Naive thymus-derived CD8-positive, alpha-beta T cell (primary cell): Measurements from ENCODE around the gene MCM10. TPM values are rescaled to one million over a fixed set of nuclear protein-coding genes. Genes with fewer than 3 reads are reported as not detected.

Experiments
- ATAC-seq, 2 donors: fragments of 150-1000 bp; cut with Tn5 transposase in 1 of 2; sonication (Bioruptor Pico), chemical (Tn5 transposase) in 1 of 2; 1 replicate in 1 of 2; 2 replicates in 1 of 2; pipeline ENCODE4 v1.10.0; 2021; ENCODE audit warnings: mild to moderate bottlenecking in 2 of 2, moderate library complexity in 2 of 2
- POLR2A ChIA-PET: fragments of 350-600 bp; sonication (Branson Sonifier 250); formaldehyde crosslinking; loops from one replicate; lab custom pipeline; 2021; ENCODE audit warnings: antibody characterized with exemption; lab: Charles Lee
- DNase-seq, 10 donors: peaks; one replicate each; pipeline versions ENCODE4 v3.0.0 to v3.0.0-alpha.2; 2020 to 2022
- H3K27ac Mint-ChIP-seq, 10 donors: one replicate each; pipeline ENCODE4 v1.8.0; 2020 to 2022; ENCODE audit warnings: mild to moderate bottlenecking in 10 of 10, mixed read lengths in 10 of 10, moderate library complexity in 4 of 10, inconsistent platforms in 1 of 10
- H3K27me3 Mint-ChIP-seq, 5 donors: one replicate each; pipeline ENCODE4 v1.8.0; 2021 to 2022; ENCODE audit warnings: mixed read lengths in 5 of 5
- H3K36me3 Mint-ChIP-seq, 3 donors: one replicate each; pipeline ENCODE4 v1.8.0; 2020 to 2022; ENCODE audit warnings: mixed read lengths in 3 of 3, mild to moderate bottlenecking in 2 of 3, inconsistent platforms in 1 of 3
- H3K4me1 Mint-ChIP-seq, 4 donors: one replicate each; pipeline ENCODE4 v1.8.0; 2021 to 2022; ENCODE audit warnings: mixed read lengths in 4 of 4
- H3K4me3 Mint-ChIP-seq, 10 donors: one replicate each; pipeline ENCODE4 v1.8.0; 2020 to 2022; ENCODE audit warnings: mild to moderate bottlenecking in 10 of 10, mixed read lengths in 10 of 10, moderate library complexity in 6 of 10, inconsistent platforms in 1 of 10
- H3K9me3 Mint-ChIP-seq, 9 donors: one replicate each; pipeline ENCODE4 v1.8.0; 2020 to 2022; ENCODE audit warnings: mixed read lengths in 9 of 9, mild to moderate bottlenecking in 3 of 9, inconsistent platforms in 1 of 9, moderate library complexity in 1 of 9
- polyA plus RNA-seq, 3 donors: library from polyadenylated mRNA; unstranded; fragments of 300-500 nt; fragmentation: Illumina TruSeq; gene quantifications; one replicate each; pipeline ENCODE4 v1.2.3, GENCODE V29; 2021
- total RNA-seq, 8 experiments: library from RNA in 2 of 8; stranded (reverse) in 2 of 8; gene quantifications; one replicate each; pipeline ENCODE4 v1.2.3 and lab custom pipeline; 2021 to 2026

MCM10 gene
- total RNA-seq (under 1 TPM in 1 of 2 experiments, not detected in 1; 0.34 TPM), polyA plus RNA-seq (not detected), total RNA-seq (lab: John Stamatoyannopoulos, UW) (0 to 17.3 (median 0.66) reads per million in 6 experiments)

DNA sequence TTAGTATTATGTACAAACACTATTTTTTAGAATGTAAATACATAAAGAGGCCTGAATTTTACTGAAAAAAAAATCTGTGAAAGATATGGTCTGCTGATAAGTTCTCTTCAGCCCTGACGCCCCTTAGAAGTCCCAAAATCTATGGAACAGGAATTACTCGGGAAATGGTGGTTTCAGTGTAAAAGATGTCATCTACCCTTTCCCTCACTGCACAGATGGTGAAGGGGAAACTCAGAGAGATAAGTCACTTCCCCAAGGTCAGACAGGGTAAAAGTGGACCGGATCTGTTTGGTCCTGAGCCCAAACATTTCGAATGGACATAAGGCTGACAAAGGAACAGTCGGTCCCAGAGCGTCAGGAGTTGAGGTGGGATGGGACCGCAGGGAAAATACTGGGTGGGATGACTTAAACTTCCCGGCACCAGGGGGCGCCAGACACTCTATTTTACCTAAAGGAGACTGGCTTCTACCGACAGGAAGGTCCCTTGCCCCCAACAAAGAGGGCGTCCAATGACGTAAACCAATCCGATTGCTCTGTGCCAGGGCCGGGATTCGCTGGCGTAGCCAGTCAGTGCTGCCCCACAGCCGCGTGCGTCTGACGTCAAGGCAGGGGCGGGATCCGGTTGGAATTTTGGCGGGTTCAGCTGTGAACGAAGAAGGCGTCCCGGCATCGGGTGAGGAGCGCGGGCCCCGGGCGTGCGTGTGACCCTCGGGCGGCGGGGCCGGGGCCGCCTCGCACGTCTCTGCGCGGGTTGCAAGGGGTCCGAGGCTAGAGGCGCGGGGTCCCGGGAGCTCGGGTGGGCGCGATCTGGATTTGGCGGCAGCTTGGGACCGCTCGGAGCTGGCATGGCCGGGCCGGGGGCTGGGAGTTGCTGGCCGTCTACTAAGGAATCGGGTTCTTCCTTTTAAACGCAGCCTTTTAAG lies at the start of gene MCM10:
Gene MCM10, plus strand, starts transcription at position 625 of the 923 bp plus-strand sequence. CDS start 2,645 bp downstream, outside the sequence.
- ATAC-seq (peak; percentile 99 to 100), DNase-seq (peak; percentile 88 to 99 (median 96))
- H3K4me1 Mint-ChIP-seq: peaks cover 11 to 18% (median 14%) of the 10 kb centered on the region in 4 donors
- H3K9me3 Mint-ChIP-seq: no peaks in the 10 kb centered on the region
- POLR2A ChIA-PET: interaction anchor here (0.5 to 2.4 kb wide), 5 partner anchors 52 to 816 kb away, joined by 4 to 16 read pairs (median 4); partner anchors contain the start of gene PHYH
- H3K27ac Mint-ChIP-seq: peak within 1 kb of the TSS in 9 of 10 donors; percentile 36 to 94 (median 83)
- H3K36me3 Mint-ChIP-seq: no peaks in the 10 kb centered on the region
- peaks cover 0 to 12% (median 3%) of the 10 kb centered on the region in 5 donors for H3K27me3 Mint-ChIP-seq
- H3K4me3 Mint-ChIP-seq: peak within 1 kb of the TSS; percentile 80 to 93 (median 90)

DNA sequence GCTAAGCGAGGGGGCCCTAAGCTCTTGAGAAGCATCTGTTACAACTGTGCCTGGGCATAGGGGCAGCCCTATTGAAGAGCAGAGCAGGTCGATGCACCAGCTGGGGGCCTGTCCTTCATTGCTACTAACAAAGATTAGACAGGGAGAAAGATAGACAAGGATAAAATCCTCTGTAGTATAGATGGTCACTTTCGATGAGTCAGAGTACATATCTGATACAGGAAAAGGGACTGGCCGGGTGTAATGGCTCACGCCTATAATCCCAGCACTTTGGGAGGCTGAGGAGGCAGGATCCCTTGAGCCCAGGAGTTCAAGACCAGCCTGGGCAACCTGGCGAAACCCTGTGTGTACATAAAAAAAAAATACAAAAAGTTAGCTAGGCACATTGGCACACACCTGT lies 47.8 kb upstream of the MCM10 start:
- H3K27ac Mint-ChIP-seq: no peak overlapping the region
- no peak overlapping the region for H3K4me3 Mint-ChIP-seq
- DNase-seq: no peak
- ATAC-seq: no peak
- POLR2A ChIA-PET: no interaction called here
- H3K9me3 Mint-ChIP-seq: no peaks in the 10 kb centered on the region
- H3K27me3 Mint-ChIP-seq: no peaks in the 10 kb centered on the region
- peaks cover 6 to 73% (median 37%) of the 10 kb centered on the region in 3 donors for H3K36me3 Mint-ChIP-seq
- peaks cover 7 to 40% (median 38%) of the 10 kb centered on the region in 4 donors for H3K4me1 Mint-ChIP-seq

DNA sequence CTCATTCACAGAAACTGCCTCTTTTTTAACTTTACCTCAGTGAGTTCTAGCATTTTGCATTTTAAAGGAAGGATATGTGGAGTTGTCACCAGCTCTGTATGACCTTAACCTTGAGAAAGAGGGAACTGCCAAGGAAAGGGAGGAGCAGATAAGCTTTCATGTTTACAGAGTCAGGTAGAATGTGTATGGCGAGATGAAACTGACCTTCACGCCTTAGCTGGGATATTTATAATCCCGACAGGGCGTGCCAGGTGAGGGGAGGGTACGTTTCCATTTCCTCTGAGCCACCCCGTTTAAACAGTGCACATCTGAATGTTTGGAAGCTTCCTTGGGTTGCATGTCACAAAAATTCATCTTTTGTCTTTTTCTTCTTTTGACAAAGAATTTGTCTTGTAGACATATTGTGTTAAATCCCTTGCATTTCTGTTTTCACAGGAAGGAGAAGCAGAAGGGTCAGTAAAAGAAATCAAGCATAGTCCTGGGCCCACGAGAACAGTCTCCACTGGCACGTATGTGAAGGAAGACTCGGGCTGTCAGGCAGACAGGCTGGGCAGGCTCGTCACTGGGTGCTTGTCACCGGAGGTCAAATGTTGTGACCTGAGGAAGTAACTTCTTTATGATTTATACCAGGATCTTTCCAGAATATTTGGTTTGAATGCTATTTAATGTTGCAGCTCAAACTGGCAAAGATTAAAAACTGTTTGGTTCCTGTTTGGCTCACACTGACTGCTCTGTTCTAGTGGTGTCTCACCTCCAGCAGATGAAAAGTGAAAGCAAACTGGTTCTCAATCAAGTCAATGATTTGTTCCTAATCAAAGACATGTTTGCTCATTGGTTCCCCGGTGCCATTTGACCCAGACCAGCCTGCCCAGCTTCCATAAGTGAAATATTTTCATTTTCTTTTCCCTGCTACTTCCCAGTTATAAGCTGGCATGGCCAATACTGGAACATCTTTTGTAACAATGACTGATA lies 45.2 kb upstream of the MCM10 start:
- DNase-seq: peak in 1 of 10 donors; percentile 25
- Mint-ChIP-seq H3K27me3 (no peaks in the 10 kb centered on the region), H3K4me1 (peaks cover 7 to 28% (median 24%) of the 10 kb centered on the region in 4 donors), H3K36me3 (peaks cover 0 to 82% (median 49%) of the 10 kb centered on the region in 3 donors), H3K9me3 (no peaks in the 10 kb centered on the region), H3K4me3 (peak overlapping the region in 3 of 10 donors; percentile 20 to 81 (median 50)), H3K27ac (peak overlapping the region; percentile 20 to 89 (median 58))
- ATAC-seq: peak in 1 of 2 donors; percentile 28
- POLR2A ChIA-PET: interaction anchor here (1.4 kb wide), 1 partner anchor 12 kb away, joined by 3 read pairs; no protein-coding TSS in a partner anchor

DNA sequence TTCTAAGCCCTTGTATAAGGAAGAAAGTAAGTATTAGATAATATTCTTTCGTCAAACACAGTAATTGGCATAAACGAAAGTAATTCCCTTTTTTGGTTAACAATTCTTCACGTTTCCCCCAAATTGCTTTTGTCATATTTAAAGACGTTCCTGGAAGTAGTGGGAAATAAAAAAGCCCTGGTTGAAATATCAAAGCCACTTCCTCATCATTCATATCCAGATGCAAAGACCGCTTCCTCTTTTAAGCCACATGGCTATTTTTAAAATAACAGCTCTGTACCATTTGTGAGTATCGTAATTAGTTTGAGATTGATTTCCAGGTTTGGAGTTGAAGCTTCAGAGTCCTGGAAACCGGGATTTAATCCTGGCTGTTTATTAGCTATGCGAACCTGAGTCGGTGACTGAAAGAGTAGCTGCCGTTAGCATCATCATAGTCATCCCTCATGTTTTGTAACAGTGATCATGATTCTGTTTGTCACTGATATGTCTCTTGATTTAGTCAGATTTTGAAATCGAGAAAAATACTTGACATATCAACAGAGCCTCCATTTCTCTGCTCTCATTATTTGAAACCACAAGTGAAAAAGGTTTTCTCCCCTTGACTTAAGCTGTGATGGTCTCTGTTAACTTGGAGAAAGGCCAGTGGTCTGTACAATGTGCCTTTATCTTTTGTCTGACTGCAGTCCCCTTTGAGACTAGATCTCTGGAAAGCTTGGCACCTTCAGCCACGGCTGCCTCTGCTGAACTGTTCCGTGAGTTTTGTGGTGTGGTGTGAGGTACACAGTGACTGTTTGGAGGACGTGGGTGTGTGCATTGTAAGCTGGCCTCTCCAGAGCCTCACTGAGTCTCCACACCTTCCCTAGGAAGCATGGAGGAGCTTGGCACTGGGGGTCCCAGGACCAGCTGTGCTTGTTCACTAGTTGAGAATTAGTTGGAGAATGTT lies 43.2 kb upstream of the MCM10 start:
- ATAC-seq (no peak), DNase-seq (no peak)
- Mint-ChIP-seq H3K27ac (peak overlapping the region in 5 of 10 donors; percentile 4 to 38 (median 13)), H3K4me3 (peak overlapping the region in 5 of 10 donors; percentile 7 to 62 (median 12)), H3K36me3 (peaks cover 0 to 87% (median 60%) of the 10 kb centered on the region in 3 donors), H3K27me3 (no peaks in the 10 kb centered on the region), H3K9me3 (no peaks in the 10 kb centered on the region), H3K4me1 (peaks cover 7 to 28% (median 24%) of the 10 kb centered on the region in 4 donors)
- POLR2A ChIA-PET: no interaction called here

GRCh38 chr10:13118784-13119410 lies 42.5 kb upstream of the MCM10 start:
- peaks cover 0 to 87% (median 65%) of the 10 kb centered on the region in 3 donors for H3K36me3 Mint-ChIP-seq
- H3K27ac Mint-ChIP-seq: peak overlapping the region in 2 of 10 donors; percentile 8 to 13
- POLR2A ChIA-PET: no interaction called here
- peaks cover 7 to 28% (median 24%) of the 10 kb centered on the region in 4 donors for H3K4me1 Mint-ChIP-seq
- no peaks in the 10 kb centered on the region for H3K9me3 Mint-ChIP-seq
- H3K4me3 Mint-ChIP-seq: no peak overlapping the region
- no peaks in the 10 kb centered on the region for H3K27me3 Mint-ChIP-seq
- ATAC-seq: no peak
- no peak for DNase-seq

- no peak for ATAC-seq
- POLR2A ChIA-PET: no interaction called here
- peak overlapping the region in 2 of 10 donors; percentile 66 to 70 for H3K27ac Mint-ChIP-seq
- DNase-seq: no peak
- peaks cover 9 to 96% (median 71%) of the 10 kb centered on the region in 3 donors for H3K36me3 Mint-ChIP-seq
- no peak overlapping the region for H3K4me3 Mint-ChIP-seq
- H3K9me3 Mint-ChIP-seq: no peaks in the 10 kb centered on the region
- no peaks in the 10 kb centered on the region for H3K27me3 Mint-ChIP-seq
- peaks cover 7 to 24% (median 20%) of the 10 kb centered on the region in 4 donors for H3K4me1 Mint-ChIP-seq
These were observed 40.4 kb upstream of the MCM10 start for GRCh38 chr10:13120786-13121499.

GRCh38 chr10:13121500-13121854 lies 39.9 kb upstream of the MCM10 start:
- no peak for DNase-seq
- ATAC-seq: no peak
- Mint-ChIP-seq H3K4me1 (peaks cover 7 to 18% (median 15%) of the 10 kb centered on the region in 4 donors), H3K27me3 (no peaks in the 10 kb centered on the region), H3K27ac (peak overlapping the region in 1 of 10 donors; percentile 51), H3K9me3 (no peaks in the 10 kb centered on the region), H3K4me3 (no peak overlapping the region), H3K36me3 (peaks cover 9 to 96% (median 67%) of the 10 kb centered on the region in 3 donors)
- POLR2A ChIA-PET: no interaction called here

GRCh38 chr10:13136651-13137050 lies 24.7 kb upstream of the MCM10 start:
- Mint-ChIP-seq H3K27me3 (no peaks in the 10 kb centered on the region), H3K9me3 (no peaks in the 10 kb centered on the region), H3K4me1 (no peaks in the 10 kb centered on the region), H3K36me3 (peaks cover 23 to 84% (median 65%) of the 10 kb centered on the region in 3 donors), H3K27ac (no peak overlapping the region), H3K4me3 (no peak overlapping the region)
- POLR2A ChIA-PET: no interaction called here
- no peak for ATAC-seq
- DNase-seq: no peak

DNA sequence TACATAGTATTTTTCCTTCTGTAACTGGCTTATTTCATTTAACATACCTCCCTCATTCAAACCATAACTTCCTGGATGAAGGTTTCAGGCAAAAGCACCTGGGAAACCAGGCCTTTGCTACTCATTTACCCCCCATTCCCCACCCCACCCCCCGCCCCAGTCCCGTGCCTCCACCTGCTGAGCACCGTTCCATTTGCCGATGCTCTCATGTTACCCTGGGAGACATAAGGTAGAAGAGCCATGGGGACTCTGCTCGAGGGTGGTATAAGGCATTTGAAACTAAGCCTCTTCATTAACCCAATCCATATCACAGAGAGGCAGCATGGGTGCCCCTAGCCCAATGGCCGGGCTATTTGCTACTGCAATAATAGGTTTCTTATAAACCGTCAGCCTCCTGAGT lies 22.2 kb upstream of the MCM10 start:
- Mint-ChIP-seq H3K4me3 (no peak overlapping the region), H3K27ac (no peak overlapping the region), H3K4me1 (no peaks in the 10 kb centered on the region), H3K27me3 (no peaks in the 10 kb centered on the region), H3K9me3 (peaks cover 0 to 4% (median under 1%) of the 10 kb centered on the region in 9 donors), H3K36me3 (peaks cover 22 to 73% (median 62%) of the 10 kb centered on the region in 3 donors)
- ATAC-seq: no peak
- POLR2A ChIA-PET: no interaction called here
- no peak for DNase-seq

GRCh38 chr10:13139676-13140075 lies 21.7 kb upstream of the MCM10 start:
- H3K4me1 Mint-ChIP-seq: no peaks in the 10 kb centered on the region
- ATAC-seq (no peak), DNase-seq (no peak)
- no peaks in the 10 kb centered on the region for H3K27me3 Mint-ChIP-seq
- H3K36me3 Mint-ChIP-seq: peaks cover 26 to 71% (median 67%) of the 10 kb centered on the region in 3 donors
- POLR2A ChIA-PET: no interaction called here
- H3K9me3 Mint-ChIP-seq: peaks cover 0 to 10% (median 5%) of the 10 kb centered on the region in 9 donors
- no peak overlapping the region for H3K4me3 Mint-ChIP-seq
- no peak overlapping the region for H3K27ac Mint-ChIP-seq
